PC-3 (cell line): ENCODE measurements around the gene COL9A1. TPM values are rescaled to one million over a fixed set of nuclear protein-coding genes. Genes with fewer than 3 reads are reported as not detected.

Experiments
- ATAC-seq: fragments of 200-7000 bp; cut with Tn5 transposase; 2 replicates; pipeline ENCODE4 v1.9.1; 2020; ENCODE audit warnings: mild to moderate bottlenecking, moderate library complexity
- BruUV-seq: library from RNA; stranded (reverse); fragments of 400-500 nt; replicated peaks from 2 replicates; lab custom pipeline; 2021; lab: Mats Ljungman, UMichigan
- CTCF ChIA-PET: fragments of 300-600 bp; sonication (Branson Sonifier 250); formaldehyde crosslinking; loops from one replicate; lab custom pipeline; 2022; ENCODE audit warnings: antibody characterized with exemption; lab: Charles Lee
- POLR2A ChIA-PET: fragments of 300-600 bp; sonication (Branson Sonifier 250); formaldehyde crosslinking; loops from one replicate; lab custom pipeline; 2022; ENCODE audit warnings: antibody characterized with exemption; ENCODE audit not compliant: unreplicated experiment; lab: Charles Lee
- DNase-seq: peaks from one replicate; pipeline ENCODE4 v3.0.0-alpha.2; 2015
- H2AFZ ChIP-seq: fragments of 300-600 bp; sonication (generic); 2 replicates; pipeline ENCODE4 v1.6.0; 2016; ENCODE audit warnings: antibody characterized with exemption, low read length
- H3F3A ChIP-seq: fragments of 300-600 bp; sonication (generic); one replicate; pipeline ENCODE4 v1.6.0; 2017; ENCODE audit warnings: antibody characterized with exemption, low read length, control low read depth, mild to moderate bottlenecking; ENCODE audit not compliant: unreplicated experiment
- H3K27ac ChIP-seq: fragments of 300-600 bp; sonication (generic); 2 replicates; pipeline ENCODE4 v1.5.1; 2016; ENCODE audit warnings: mild to moderate bottlenecking, low read length
- H3K27me3 ChIP-seq: fragments of 300-600 bp; sonication (generic); 2 replicates; pipeline ENCODE4 v1.6.1; 2016; ENCODE audit warnings: low read length, mixed read lengths
- H3K36me3 ChIP-seq: fragments of 300-600 bp; sonication (generic); 2 replicates; pipeline ENCODE4 v1.6.1; 2016; ENCODE audit warnings: low read depth, mixed run types, low read length, mixed read lengths
- H3K4me1 ChIP-seq: fragments of 300-600 bp; sonication (generic); 2 replicates; pipeline ENCODE4 v1.5.1; 2016; ENCODE audit warnings: low read length; ENCODE audit not compliant: insufficient read depth
- H3K4me2 ChIP-seq: fragments of 300-600 bp; sonication (generic); 2 replicates; pipeline ENCODE4 v1.6.0; 2016; ENCODE audit warnings: low read length
- H3K4me3 ChIP-seq: fragments of 300-600 bp; sonication (generic); 2 replicates; pipeline ENCODE4 v1.5.1; 2016; ENCODE audit warnings: mild to moderate bottlenecking, low read length, mixed read lengths
- H3K79me2 ChIP-seq: fragments of 300-600 bp; sonication (generic); 2 replicates; pipeline ENCODE4 v1.6.1; 2017; ENCODE audit warnings: low read length, mixed read lengths
- H3K9ac ChIP-seq: fragments of 300-600 bp; sonication (generic); 2 replicates; pipeline ENCODE4 v1.6.0; 2016; ENCODE audit warnings: mild to moderate bottlenecking, low read length
- H3K9me2 ChIP-seq: fragments of 300-600 bp; sonication (generic); replicated peaks from 2 replicates; pipeline ENCODE4 v1.6.1; 2016; ENCODE audit warnings: mixed run types, low read length, mixed read lengths
- H3K9me3 ChIP-seq: fragments of 300-600 bp; sonication (generic); 2 replicates; pipeline ENCODE4 v1.6.1; 2016; ENCODE audit warnings: low read length, mixed read lengths
- H4K20me1 ChIP-seq: fragments of 300-600 bp; sonication (generic); 2 replicates; pipeline ENCODE4 v1.6.1; 2016; ENCODE audit warnings: low read length, mixed read lengths
- CTCF ChIP-seq: fragments of 300-600 bp; sonication (generic); conservative IDR thresholded peaks from 2 replicates; pipeline ENCODE4 v1.5.1; 2017; ENCODE audit warnings: antibody characterized with exemption, low read depth, mild to moderate bottlenecking, low read length
- EZH2 ChIP-seq: fragments of 300-600 bp; sonication (generic); IDR thresholded peaks from one replicate; pipeline ENCODE4 v1.6.1; 2017; ENCODE audit warnings: antibody characterized with exemption, mild to moderate bottlenecking, low read length; ENCODE audit not compliant: unreplicated experiment
- EZH2phosphoT487 ChIP-seq: fragments of 300-600 bp; sonication (generic); IDR thresholded peaks from 2 replicates; pipeline ENCODE4 v1.6.1; 2018; ENCODE audit warnings: mild to moderate bottlenecking, antibody characterized with exemption, low read length, borderline replicate concordance
- intact Hi-C: fragments of 100-400 bp; cut with micrococcal nuclease; formaldehyde crosslinking; loops from 2 replicates; pipeline ENCODE4 v1.9.0; 2023
- total RNA-seq: library from RNA; depleted of rRNA; stranded (reverse); fragments of >200 nt; gene quantifications from 2 replicates; pipeline ENCODE4 v1.2.3, GENCODE V29; 2014

The COL9A1 gene
- total RNA-seq, 1 experiment from 2014 or later: not detected

GRCh38 chr6:70298068-70298467, 4.8 kb downstream of the COL9A1 start:
- Histone ChIP-seq H3F3A (no peaks in the 10 kb centered on the region), H2AFZ (no peak overlapping the region), H3K9ac (no peak overlapping the region), H3K9me3 (no peaks in the 10 kb centered on the region), H3K4me2 (no peak overlapping the region), H3K27ac (no peak overlapping the region), H3K36me3 (no peaks in the 10 kb centered on the region), H3K79me2 (no peaks in the 10 kb centered on the region), H3K27me3 (no peaks in the 10 kb centered on the region; the same call in 1 of the 2 replicates), H3K4me1 (no peaks in the 10 kb centered on the region), H3K9me2 (no peaks in the 10 kb centered on the region), H3K4me3 (no peak overlapping the region), H4K20me1 (no peaks in the 10 kb centered on the region)
- BruUV-seq: no TSS peak
- POLR2A ChIA-PET: no interaction called here
- no peak for ATAC-seq
- DNase-seq: no peak
- no peak for TF ChIP-seq EZH2phosphoT487
- no peak for TF ChIP-seq EZH2
- TF ChIP-seq CTCF: no peak
- CTCF ChIA-PET: no interaction called here
- intact Hi-C loops: no loop called here

- ChIA-PET CTCF (no interaction called here), POLR2A (no interaction called here)
- H2AFZ ChIP-seq: no peak overlapping the region
- no peaks in the 10 kb centered on the region for H3K4me1 ChIP-seq
- no peak overlapping the region for H3K27ac ChIP-seq
- BruUV-seq: no TSS peak
- H3K27me3 ChIP-seq: peaks cover 2% of the 10 kb centered on the region; the same call in 1 of the 2 replicates
- H4K20me1 ChIP-seq: no peaks in the 10 kb centered on the region
- H3K9ac ChIP-seq: no peak overlapping the region
- H3K4me3 ChIP-seq: no peak overlapping the region
- H3K9me2 ChIP-seq: no peaks in the 10 kb centered on the region
- no peaks in the 10 kb centered on the region for H3K79me2 ChIP-seq
- no peak overlapping the region for H3K4me2 ChIP-seq
- no peaks in the 10 kb centered on the region for H3F3A ChIP-seq
- DNase-seq (no peak), ATAC-seq (no peak)
- intact Hi-C loops: no loop called here
- no peak for TF ChIP-seq EZH2phosphoT487
- no peak for TF ChIP-seq EZH2
- no peak for TF ChIP-seq CTCF
- no peaks in the 10 kb centered on the region for H3K36me3 ChIP-seq
- H3K9me3 ChIP-seq: no peaks in the 10 kb centered on the region
Measured at GRCh38 chr6:70292193-70292592, 10.7 kb downstream of the COL9A1 start.

- BruUV-seq: no TSS peak
- Histone ChIP-seq H3K36me3 (no peaks in the 10 kb centered on the region), H3K9ac (no peak overlapping the region), H3F3A (no peaks in the 10 kb centered on the region), H3K27ac (no peak overlapping the region), H4K20me1 (no peaks in the 10 kb centered on the region), H3K9me2 (no peaks in the 10 kb centered on the region), H3K27me3 (peaks cover 14% of the 10 kb centered on the region; the same call in 1 of the 2 replicates), H3K4me1 (no peaks in the 10 kb centered on the region), H2AFZ (no peak overlapping the region), H3K4me2 (no peak overlapping the region), H3K79me2 (no peaks in the 10 kb centered on the region), H3K4me3 (no peak overlapping the region), H3K9me3 (no peaks in the 10 kb centered on the region)
- DNase-seq (no peak), ATAC-seq (peak; percentile 75)
- TF ChIP-seq CTCF (peak; percentile 29; the same call in 1 of the 2 replicates), EZH2phosphoT487 (no peak)
- CTCF ChIA-PET: interaction anchor here (0.6 to 1.5 kb wide), 3 partner anchors 48 to 69 kb away, joined by 3 to 18 read pairs (median 4); no protein-coding TSS in a partner anchor
- POLR2A ChIA-PET: no interaction called here
- intact Hi-C loops: loop anchor here (1.0 kb wide), 1 partner anchor 68 kb away; no protein-coding TSS in a partner anchor
Measured at GRCh38 chr6:70289299-70289698, 13.6 kb downstream of the COL9A1 start.
